Stimulated activated CD8-positive, alpha-beta memory T cell treated with anti-CD3 and anti-CD28 coated beads, Interleukin-12 subunit alpha, Interleukin-12 subunit beta, amount 100 ng/mL, for 24 hours (primary cell): Measurements from ENCODE around the gene COL26A1.
"Not testable (repeated sequence)": the region's sequence is repeated elsewhere in the genome, so short reads cannot be mapped to it uniquely, and the experiment has no call there.

Source experiments
- DNase-seq: peaks from one replicate; pipeline ENCODE4 v3.0.0-alpha.2; 2020; ENCODE audit errors: extremely low read depth

COL26A1 gene

GRCh38 chr7:101442426-101443070 lies 79.9 kb downstream of the COL26A1 start:
- DNase-seq: no peak

GRCh38 chr7:101450064-101450463 lies 87.4 kb downstream of the COL26A1 start:
- no peak for DNase-seq

GRCh38 chr7:101453617-101454016 lies 90.9 kb downstream of the COL26A1 start:
- DNase-seq: no peak

- no peak for DNase-seq
Measured at GRCh38 chr7:101457001-101457750, 94.5 kb downstream of the COL26A1 start.

GRCh38 chr7:101465131-101465530 lies 102.5 kb downstream of the COL26A1 start:
- DNase-seq: no peak

- DNase-seq: no peak
Measured at GRCh38 chr7:101465576-101466196, 103.0 kb downstream of the COL26A1 start.

GRCh38 chr7:101466871-101467270 lies 104.2 kb downstream of the COL26A1 start:
- no peak for DNase-seq

GRCh38 chr7:101468546-101469275 lies 106.0 kb downstream of the COL26A1 start:
- no peak for DNase-seq

- no peak for DNase-seq
Measured at GRCh38 chr7:101470668-101471487, 108.2 kb downstream of the COL26A1 start.

- no peak for DNase-seq
Measured at GRCh38 chr7:101474178-101474577, 111.5 kb downstream of the COL26A1 start.

GRCh38 chr7:101475691-101476090 lies 113.0 kb downstream of the COL26A1 start:
- DNase-seq: not testable (repeated sequence)

GRCh38 chr7:101479217-101479616 lies 116.5 kb downstream of the COL26A1 start:
- DNase-seq: no peak

GRCh38 chr7:101486056-101486432 lies 123.4 kb downstream of the COL26A1 start:
- DNase-seq: not testable (repeated sequence)

GRCh38 chr7:101486433-101487104 lies 123.9 kb downstream of the COL26A1 start:
- no peak for DNase-seq

GRCh38 chr7:101487105-101487458 lies 124.4 kb downstream of the COL26A1 start:
- DNase-seq: no peak

GRCh38 chr7:101487753-101488152 lies 125.1 kb downstream of the COL26A1 start:
- DNase-seq: no peak

- DNase-seq: no peak
Measured at GRCh38 chr7:101488826-101489572, 126.3 kb downstream of the COL26A1 start.

- DNase-seq: not testable (repeated sequence)
Measured at GRCh38 chr7:101490439-101490838, 127.8 kb downstream of the COL26A1 start.

GRCh38 chr7:101491442-101491841 lies 128.8 kb downstream of the COL26A1 start:
- DNase-seq: not testable (repeated sequence)
